NCI-H128 (cell line): ENCODE measurements around the gene HMGB4.

Experiments used
- DNase-seq: peaks from one replicate; lab custom pipeline; 2025; ENCODE audit not compliant: unreplicated experiment; lab: John Stamatoyannopoulos, UW

HMGB4 gene

GRCh38 chr1:33863779-33864178 is at the start of gene HMGB4:
Gene HMGB4, plus strand, starts transcription at chr1:33864079. Its CDS starts 113 bp downstream, at chr1:33864192.
- DNase-seq = no peak

- DNase-seq = no peak
Observed at GRCh38 chr1:33814166-33814565, 49.7 kb upstream of the HMGB4 start.

- no peak for DNase-seq
Observed at GRCh38 chr1:33815061-33815460, 48.8 kb upstream of the HMGB4 start.

- DNase-seq = no peak
Observed at GRCh38 chr1:33818071-33818470, 45.8 kb upstream of the HMGB4 start.

- DNase-seq = no peak
Observed at GRCh38 chr1:33819290-33819912, 44.5 kb upstream of the HMGB4 start.

- no peak for DNase-seq
Observed at GRCh38 chr1:33819913-33820311, 44.0 kb upstream of the HMGB4 start.

- DNase-seq = no peak
Observed at GRCh38 chr1:33820804-33821203, 43.1 kb upstream of the HMGB4 start.

- DNase-seq = no peak
Observed at GRCh38 chr1:33821291-33821690, 42.6 kb upstream of the HMGB4 start.

- no peak for DNase-seq
Observed at GRCh38 chr1:33822396-33822795, 41.5 kb upstream of the HMGB4 start.

- DNase-seq = no peak
Observed at GRCh38 chr1:33823401-33823800, 40.5 kb upstream of the HMGB4 start.

- no peak for DNase-seq
Observed at GRCh38 chr1:33823830-33824229, 40.0 kb upstream of the HMGB4 start.

- DNase-seq = no peak
Observed at GRCh38 chr1:33824321-33824720, 39.6 kb upstream of the HMGB4 start.

- no peak for DNase-seq
Observed at GRCh38 chr1:33824971-33825370, 38.9 kb upstream of the HMGB4 start.

GRCh38 chr1:33825506-33825905 is 38.4 kb upstream of the HMGB4 start:
- no peak for DNase-seq

GRCh38 chr1:33826311-33826710 is 37.6 kb upstream of the HMGB4 start:
- DNase-seq = no peak

GRCh38 chr1:33826711-33827110 is 37.2 kb upstream of the HMGB4 start:
- no peak for DNase-seq

- no peak for DNase-seq
Observed at GRCh38 chr1:33828059-33828458, 35.8 kb upstream of the HMGB4 start.

- no peak for DNase-seq
Observed at GRCh38 chr1:33828654-33829053, 35.2 kb upstream of the HMGB4 start.

- DNase-seq = no peak
Observed at GRCh38 chr1:33836911-33837310, 27.0 kb upstream of the HMGB4 start.

- no peak for DNase-seq
Observed at GRCh38 chr1:33837635-33838034, 26.2 kb upstream of the HMGB4 start.

GRCh38 chr1:33841494-33841893 is 22.4 kb upstream of the HMGB4 start:
- DNase-seq = no peak

- no peak for DNase-seq
Observed at GRCh38 chr1:33842348-33842747, 21.5 kb upstream of the HMGB4 start.

- no peak for DNase-seq
Observed at GRCh38 chr1:33844166-33844565, 19.7 kb upstream of the HMGB4 start.
